ENCODE results near the gene MTF1. TPM values are rescaled to one million over a fixed set of nuclear protein-coding genes. Genes with fewer than 3 reads are reported as not detected.
A peak's percentile ranks its signal among the peaks of the same experiment; 100 is the strongest.
"Not testable (repeated sequence)": the region's sequence is repeated elsewhere in the genome, so short reads cannot be mapped to it uniquely, and the experiment has no call there.

Gene MTF1
- total RNA-seq, result 30.3 TPM
- long read RNA-seq, full-length matches to known transcripts, result 7 of 20 reads
- long read RNA-seq, partial matches to known transcripts, result 5 of 20 reads
- long read RNA-seq, other reads (novel, unspliced or antisense), result 8 of 20 reads

DNA sequence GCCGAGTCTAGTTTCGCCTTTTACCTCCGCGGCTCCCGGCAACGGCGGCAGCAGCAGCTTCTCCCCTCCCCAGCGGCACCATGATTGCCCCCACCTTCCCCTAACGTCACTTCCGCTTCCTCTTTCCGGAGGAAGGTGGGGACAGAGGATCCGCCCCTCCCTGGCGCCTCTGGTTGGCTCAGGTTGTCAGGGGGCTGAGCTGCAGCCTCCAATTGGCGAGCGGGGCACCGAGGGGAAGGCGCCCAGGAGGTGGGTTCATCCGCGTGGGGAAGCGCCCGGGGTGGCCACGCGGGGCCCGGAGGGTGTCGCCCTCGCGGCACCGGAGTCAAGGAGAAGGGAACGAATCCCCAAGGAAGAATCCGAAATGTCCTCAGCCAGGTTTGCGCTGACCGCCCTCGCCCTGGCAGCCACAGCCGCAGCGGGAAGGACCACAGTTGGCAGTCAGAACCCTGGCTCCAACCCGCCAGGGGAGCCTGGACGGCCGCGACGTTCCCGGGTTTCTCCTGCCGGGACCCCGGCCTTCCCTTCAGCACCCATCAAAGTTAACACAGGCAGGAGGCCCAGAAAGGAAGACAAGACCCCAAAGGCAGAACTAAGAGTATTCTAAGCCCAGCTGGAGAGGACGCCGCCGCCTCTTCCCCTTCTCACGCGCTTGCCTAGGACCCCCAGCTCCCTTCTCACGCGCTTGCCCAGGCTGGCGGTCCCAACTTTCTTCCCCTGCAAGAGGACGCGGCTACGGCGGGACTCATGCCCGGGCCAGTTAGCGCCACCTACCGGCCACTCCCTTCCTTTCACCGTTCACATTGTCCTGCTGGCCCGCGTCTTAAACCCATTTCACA, at the start of gene MTF1:
TSS of gene MTF1 (minus strand) at position 86 of the 839 bp plus-strand sequence. CDS start 1,934 bp downstream, outside the sequence.
- H3K27ac ChIP-seq, result peak within 1 kb of the TSS; percentile 98
- H3K9me3 ChIP-seq, result no peaks in the 10 kb centered on the region
- TF ChIP-seq, protein P1, sequence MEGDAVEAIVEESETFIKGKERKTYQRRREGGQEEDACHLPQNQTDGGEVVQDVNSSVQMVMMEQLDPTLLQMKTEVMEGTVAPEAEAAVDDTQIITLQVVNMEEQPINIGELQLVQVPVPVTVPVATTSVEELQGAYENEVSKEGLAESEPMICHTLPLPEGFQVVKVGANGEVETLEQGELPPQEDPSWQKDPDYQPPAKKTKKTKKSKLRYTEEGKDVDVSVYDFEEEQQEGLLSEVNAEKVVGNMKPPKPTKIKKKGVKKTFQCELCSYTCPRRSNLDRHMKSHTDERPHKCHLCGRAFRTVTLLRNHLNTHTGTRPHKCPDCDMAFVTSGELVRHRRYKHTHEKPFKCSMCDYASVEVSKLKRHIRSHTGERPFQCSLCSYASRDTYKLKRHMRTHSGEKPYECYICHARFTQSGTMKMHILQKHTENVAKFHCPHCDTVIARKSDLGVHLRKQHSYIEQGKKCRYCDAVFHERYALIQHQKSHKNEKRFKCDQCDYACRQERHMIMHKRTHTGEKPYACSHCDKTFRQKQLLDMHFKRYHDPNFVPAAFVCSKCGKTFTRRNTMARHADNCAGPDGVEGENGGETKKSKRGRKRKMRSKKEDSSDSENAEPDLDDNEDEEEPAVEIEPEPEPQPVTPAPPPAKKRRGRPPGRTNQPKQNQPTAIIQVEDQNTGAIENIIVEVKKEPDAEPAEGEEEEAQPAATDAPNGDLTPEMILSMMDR (IDR thresholded peaks at IDR 0.05), result peak; percentile 91
- DNase-seq, result peak; percentile 97
- H3K4me1 ChIP-seq, result peaks cover 46% of the 10 kb centered on the region
- H3K27me3 ChIP-seq (ENCODE audit: low read depth), result no peaks in the 10 kb centered on the region
- peaks cover 66% of the 10 kb centered on the region for H3K36me3 ChIP-seq
- peak; percentile 99 to 100 for ATAC-seq
- peak within 1 kb of the TSS; percentile 95 for H3K4me3 ChIP-seq
- intact Hi-C loops (cut with DNase I), result no loop called here

DNA sequence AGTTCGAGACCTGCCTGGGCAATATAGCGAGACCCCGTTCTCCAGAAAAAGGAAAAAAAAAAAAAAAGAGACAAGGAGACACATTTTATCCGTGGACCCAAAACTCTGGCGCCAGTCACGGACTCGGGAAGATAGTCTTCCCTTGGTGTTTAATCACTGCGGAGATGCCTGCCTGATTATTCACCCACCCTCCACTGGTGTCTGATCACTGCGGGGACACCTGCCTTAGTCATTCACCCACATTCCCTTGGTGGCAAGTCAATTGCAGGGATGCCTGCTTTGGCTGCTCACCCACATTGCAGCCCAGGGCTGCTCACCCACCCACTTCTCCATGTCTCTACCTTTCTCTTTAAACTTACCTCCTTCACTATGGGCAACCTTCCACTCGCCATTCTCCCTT, 49.1 kb upstream of the MTF1 start:
- H3K4me3 ChIP-seq; H3K27me3 ChIP-seq (ENCODE audit: low read depth); H3K36me3 ChIP-seq; H3K9me3 ChIP-seq; H3K27ac ChIP-seq; intact Hi-C loops (cut with DNase I); DNase-seq; ATAC-seq; H3K4me1 ChIP-seq: not testable (repeated sequence)

DNA sequence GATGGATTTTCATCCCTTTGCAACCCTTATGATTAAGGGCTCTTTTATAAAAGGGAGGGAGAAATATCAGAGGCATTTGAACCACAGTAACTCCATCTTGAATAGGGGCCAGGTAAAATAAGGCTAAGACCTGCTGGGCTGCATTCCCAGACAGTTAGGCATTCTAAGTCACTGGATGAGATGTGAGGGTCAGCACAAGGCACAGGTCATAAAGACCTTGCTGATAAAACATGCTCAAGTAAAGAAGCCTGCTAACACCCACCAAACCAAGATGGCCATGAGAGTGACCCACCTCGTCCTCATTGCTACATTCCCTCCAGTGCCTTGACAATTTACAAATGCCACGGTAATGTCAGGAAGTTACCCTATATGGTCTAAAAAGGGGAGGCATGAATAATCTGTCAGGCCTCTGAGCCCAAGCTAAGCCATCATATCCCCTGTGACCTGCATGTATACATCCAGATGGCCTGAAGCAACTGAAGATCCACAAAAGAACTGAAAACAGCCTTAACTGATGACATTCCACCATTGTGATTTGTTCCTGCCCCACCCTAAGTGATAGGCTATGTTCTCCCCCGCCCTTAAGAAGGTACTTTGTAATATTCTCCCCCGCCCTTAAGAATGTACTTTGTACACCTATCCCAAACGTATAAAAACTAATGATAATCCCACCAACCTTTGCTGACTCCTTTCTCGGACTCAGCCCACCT, 48.2 kb upstream of the MTF1 start:
- H3K36me3 ChIP-seq; H3K27ac ChIP-seq; DNase-seq; H3K27me3 ChIP-seq (ENCODE audit: low read depth); ATAC-seq; intact Hi-C loops (cut with DNase I); H3K4me3 ChIP-seq; H3K9me3 ChIP-seq; H3K4me1 ChIP-seq: not testable (repeated sequence)

DNA sequence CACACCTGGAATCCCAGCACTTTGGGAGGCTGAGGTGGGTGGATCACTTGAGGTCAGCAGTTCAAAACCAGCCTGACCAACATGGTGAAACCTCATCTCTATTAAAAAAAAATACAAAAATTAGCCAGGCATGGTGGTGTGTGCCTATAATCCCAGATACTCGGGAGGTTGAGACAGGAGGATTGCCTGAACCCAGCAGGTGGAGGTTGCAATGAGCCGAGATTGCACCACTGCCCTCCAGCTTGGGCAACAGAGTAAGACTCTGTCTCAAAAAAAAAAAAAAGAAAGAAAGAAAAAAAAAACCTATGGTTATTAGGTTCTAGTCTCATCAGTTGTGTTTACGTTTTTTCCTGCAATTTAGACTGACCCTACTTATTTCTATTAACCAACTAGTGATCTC, 47.2 kb upstream of the MTF1 start:
- H3K4me3 ChIP-seq; H3K36me3 ChIP-seq; ATAC-seq; H3K27ac ChIP-seq; H3K4me1 ChIP-seq; H3K27me3 ChIP-seq (ENCODE audit: low read depth); H3K9me3 ChIP-seq; DNase-seq; intact Hi-C loops (cut with DNase I): not testable (repeated sequence)

DNA sequence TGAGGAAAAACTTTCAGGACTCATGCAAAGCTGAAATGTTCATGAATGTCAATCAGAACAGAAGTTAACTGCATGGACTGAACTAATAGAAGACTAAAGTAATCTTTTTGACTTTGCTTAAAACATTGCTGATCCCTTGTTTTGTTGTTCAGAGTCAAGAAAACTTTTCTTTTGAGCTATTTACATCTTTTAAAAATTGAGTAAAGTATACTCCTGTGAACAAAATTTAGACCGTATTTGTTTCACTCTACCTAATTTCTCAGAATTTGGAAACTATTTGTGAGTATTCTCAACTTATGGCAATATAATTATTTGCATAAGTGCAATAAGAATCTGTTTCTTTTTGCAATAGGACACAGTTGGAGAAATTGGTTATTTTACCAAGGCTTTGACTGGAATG, 46.3 kb upstream of the MTF1 start:
- Histone ChIP-seq H3K27ac (no peak overlapping the region), H3K27me3 (ENCODE audit: low read depth) (no peaks in the 10 kb centered on the region), H3K36me3 (peaks cover 9% of the 10 kb centered on the region), H3K9me3 (peaks cover 6% of the 10 kb centered on the region), H3K4me3 (no peak overlapping the region), H3K4me1 (peaks cover 15% of the 10 kb centered on the region)
- intact Hi-C loops (cut with DNase I), result no loop called here
- ATAC-seq, result no peak
- TF ChIP-seq, protein P1 (IDR thresholded peaks at IDR 0.05), result no peak
- no peak for DNase-seq

DNA sequence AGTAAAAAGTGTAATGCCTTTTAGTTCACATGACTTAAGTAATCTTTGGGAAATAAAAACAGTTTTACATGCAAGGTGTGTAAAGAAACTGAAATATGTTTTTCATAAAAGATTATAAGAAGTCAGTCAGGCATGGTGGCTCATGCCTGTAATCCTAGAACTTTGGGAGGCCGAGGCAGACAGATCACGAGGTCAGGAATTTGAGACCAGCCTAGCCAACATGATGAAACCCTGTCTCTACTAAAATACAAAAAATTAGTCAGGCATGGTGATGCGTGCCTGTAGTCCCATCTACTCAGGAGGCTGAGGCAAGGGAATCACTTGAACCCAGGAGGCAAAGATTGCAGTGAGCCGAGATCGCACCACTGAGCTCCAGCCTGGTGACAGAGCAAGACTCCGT, 44.5 kb upstream of the MTF1 start:
- H3K4me3 ChIP-seq; H3K9me3 ChIP-seq; DNase-seq; H3K27me3 ChIP-seq (ENCODE audit: low read depth); ATAC-seq; intact Hi-C loops (cut with DNase I); H3K27ac ChIP-seq: not testable (repeated sequence)
- Histone ChIP-seq H3K36me3 (peaks cover 20% of the 10 kb centered on the region), H3K4me1 (peaks cover 15% of the 10 kb centered on the region)

DNA sequence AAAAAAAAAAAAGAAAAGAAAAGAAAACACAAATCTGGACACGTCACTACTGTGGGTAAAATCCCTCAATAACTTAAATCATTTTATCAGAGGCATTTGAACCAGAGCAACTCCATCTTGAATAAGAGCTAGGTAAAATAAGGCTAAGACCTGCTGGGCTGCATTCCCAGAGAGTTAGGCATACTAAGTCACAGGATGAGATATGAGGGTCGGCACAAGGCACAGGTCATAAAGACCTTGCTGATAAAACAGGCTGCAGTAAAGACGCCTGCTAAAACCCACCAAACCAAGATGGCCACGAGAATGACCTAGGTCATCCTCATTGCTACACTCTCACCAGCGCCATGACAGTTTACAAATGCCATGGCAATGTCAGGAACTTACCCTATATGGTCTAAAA, 43.6 kb upstream of the MTF1 start:
- TF ChIP-seq, protein P1 (IDR thresholded peaks at IDR 0.05), result no peak
- no peak for ATAC-seq
- Histone ChIP-seq H3K9me3 (peaks cover 6% of the 10 kb centered on the region), H3K4me3 (no peak overlapping the region), H3K27ac (no peak overlapping the region), H3K36me3 (peaks cover 20% of the 10 kb centered on the region), H3K4me1 (peaks cover 15% of the 10 kb centered on the region), H3K27me3 (ENCODE audit: low read depth) (no peaks in the 10 kb centered on the region)
- intact Hi-C loops (cut with DNase I), result no loop called here
- no peak for DNase-seq
